Liver (tissue), 9 donors: ENCODE results near the gene PLEKHA5. TPM values are rescaled to one million over a fixed set of nuclear protein-coding genes. Genes with fewer than 3 reads are reported as not detected.

Source experiments
- DNase-seq: peaks from one replicate; pipeline ENCODE4 v3.0.0-alpha.2; 2017; ENCODE audit warnings: low spot score
- H3K27ac ChIP-seq, 2 donors: one replicate each; pipeline ENCODE4 v1.7.0; 2013; ENCODE audit warnings: inconsistent platforms in 2 of 2, low read length in 2 of 2, control low read depth in 1 of 2, low read depth in 1 of 2, mild to moderate bottlenecking in 1 of 2
- H3K27me3 ChIP-seq, 4 donors: one replicate each; pipeline versions ENCODE4 v1.6.1 to v1.7.0; 2013; ENCODE audit warnings: low read length in 3 of 4, inconsistent platforms in 1 of 4, mild to moderate bottlenecking in 1 of 4, moderate library complexity in 1 of 4; ENCODE audit not compliant: control insufficient read depth in 4 of 4, insufficient read depth in 4 of 4
- H3K36me3 ChIP-seq, 4 donors: one replicate each; pipeline versions ENCODE4 v1.6.1 to v1.7.0; 2013; ENCODE audit warnings: low read length in 3 of 4, mild to moderate bottlenecking in 3 of 4, low read depth in 1 of 4, moderate library complexity in 1 of 4; ENCODE audit not compliant: control insufficient read depth in 4 of 4, insufficient read depth in 3 of 4
- H3K4me1 ChIP-seq, 4 donors: one replicate each; pipeline versions ENCODE4 v1.6.1 to v1.7.0; 2013; ENCODE audit warnings: low read length in 3 of 4, mild to moderate bottlenecking in 3 of 4, moderate library complexity in 1 of 4; ENCODE audit not compliant: control insufficient read depth in 4 of 4, insufficient read depth in 4 of 4
- H3K4me3 ChIP-seq, 3 donors: one replicate each; pipeline versions ENCODE4 v1.6.1 to v1.7.0; 2013; ENCODE audit warnings: low read length in 3 of 3, control low read depth in 1 of 3, low read depth in 1 of 3, mild to moderate bottlenecking in 1 of 3
- H3K9ac ChIP-seq, 2 donors: one replicate each; pipeline ENCODE4 v1.7.0; 2013; ENCODE audit warnings: low read length in 2 of 2, mild to moderate bottlenecking in 2 of 2, moderate library complexity in 2 of 2, control low read depth in 1 of 2, low read depth in 1 of 2
- H3K9me3 ChIP-seq, 4 donors: one replicate each; pipeline versions ENCODE4 v1.6.1 to v1.7.0; 2013; ENCODE audit warnings: low read length in 3 of 4; ENCODE audit not compliant: control insufficient read depth in 4 of 4
- CTCF ChIP-seq: fragments of 150-350 bp; IDR thresholded peaks from 2 replicates; pipeline ENCODE4 v1.5.1; 2017; ENCODE audit warnings: improper control_type of control experiment, low read depth, low read length; ENCODE audit not compliant: missing input control
- FOXA1 ChIP-seq: IDR thresholded peaks from 2 replicates; pipeline ENCODE4 v1.6.1; 2016; ENCODE audit warnings: antibody characterized with exemption
- FOXA2 ChIP-seq: IDR thresholded peaks from 2 replicates; pipeline ENCODE4 v1.6.1; 2016; ENCODE audit warnings: antibody characterized with exemption
- GABPA ChIP-seq, 2 donors: IDR thresholded peaks in 1 of 2; conservative IDR thresholded peaks in 1 of 2; 2 replicates each; pipeline ENCODE4 v1.6.1; 2016; ENCODE audit warnings: antibody characterized with exemption in 2 of 2, mild to moderate bottlenecking in 1 of 2, moderate library complexity in 1 of 2
- HNF4A ChIP-seq, 2 donors: conservative IDR thresholded peaks; 2 replicates each; pipeline ENCODE4 v1.6.1; 2016; ENCODE audit warnings: antibody characterized with exemption in 2 of 2, mild to moderate bottlenecking in 2 of 2
- JUND ChIP-seq, 2 donors: IDR thresholded peaks; 2 replicates each; pipeline ENCODE4 v1.6.1; 2016; ENCODE audit warnings: antibody characterized with exemption in 2 of 2
- MAX ChIP-seq: IDR thresholded peaks from 2 replicates; pipeline ENCODE4 v1.6.1; 2016; ENCODE audit warnings: antibody characterized with exemption
- NR2F2 ChIP-seq: IDR thresholded peaks from 2 replicates; pipeline ENCODE4 v1.6.1; 2016; ENCODE audit warnings: antibody characterized with exemption
- REST ChIP-seq: IDR thresholded peaks from 2 replicates; pipeline ENCODE4 v1.6.1; 2016; ENCODE audit warnings: antibody characterized with exemption, mild to moderate bottlenecking
- TAF1 ChIP-seq: conservative IDR thresholded peaks from 2 replicates; pipeline ENCODE4 v1.6.1; 2016; ENCODE audit warnings: antibody characterized with exemption, mild to moderate bottlenecking
- YY1 ChIP-seq: IDR thresholded peaks from 2 replicates; pipeline ENCODE4 v1.6.1; 2016; ENCODE audit warnings: antibody characterized with exemption, mild to moderate bottlenecking
- WGBS: extraction: QIAGEN DNeasy Blood & Tissue Kit; methylation state at CpG from one replicate; pipeline ENCODE4 v1.1.7; 2013; 5-methylcytosine and 5-hydroxymethylcytosine counted together
- polyA plus RNA-seq, 2 donors: library from polyadenylated mRNA; stranded (reverse) in 1 of 2; unstranded in 1 of 2; fragments of 200-250 nt in 1 of 2; fragments of >200 nt in 1 of 2; fragmentation: Nextera tagmentation in 1 of 2; extraction: Ambion mirVana in 1 of 2; gene quantifications; one replicate each; pipeline versions ENCODE4 v1.2.1 to v1.2.3, GENCODE V29; 2013 to 2015
- total RNA-seq, 2 donors: library from RNA; depleted of rRNA; stranded (reverse); fragments of >200 nt; gene quantifications; one replicate each; pipeline ENCODE4 v1.2.3, GENCODE V29; 2014
- donor health status: healthy.
- donor health status: healthy.
- donor health status: healthy.
- donor health status: healthy.
- donor health status: healthy.

The PLEKHA5 gene
- total and polyA plus RNA-seq, 4 donors: 4.6 to 25.5 (median 16.8) TPM

GRCh38 chr12:19199332-19199731 is 69.8 kb downstream of the PLEKHA5 start:
- H3K9ac ChIP-seq: no peak overlapping the region
- no peak for DNase-seq
- H3K9me3 ChIP-seq: no peaks in the 10 kb centered on the region
- 91% methylated on average over 1 of the region's 1 CpG for WGBS
- no peak overlapping the region for H3K4me3 ChIP-seq
- no peaks in the 10 kb centered on the region for H3K27me3 ChIP-seq
- H3K4me1 ChIP-seq: peaks cover 0 to 4% (median 2%) of the 10 kb centered on the region in 4 donors
- TF ChIP-seq JUND (IDR thresholded peaks at IDR 0.05) (no peak), FOXA2 (no peak), HNF4A (conservative IDR thresholded peaks at IDR 0.05) (no peak), GABPA (IDR thresholded peaks at IDR 0.05 in 1 of 2, conservative IDR thresholded peaks at IDR 0.05 in 1 of 2) (no peak), MAX (no peak)
- H3K36me3 ChIP-seq: peaks cover 0 to 2% (median 0%) of the 10 kb centered on the region in 4 donors
- H3K27ac ChIP-seq: no peak overlapping the region

- 86% methylated on average over 1 of the region's 1 CpG for WGBS
- no peak for DNase-seq
- H3K4me3 ChIP-seq: no peak overlapping the region
- no peaks in the 10 kb centered on the region for H3K9me3 ChIP-seq
- H3K9ac ChIP-seq: no peak overlapping the region
- peaks cover 0 to 2% (median 0%) of the 10 kb centered on the region in 4 donors for H3K36me3 ChIP-seq
- peaks cover 0 to 3% (median under 1%) of the 10 kb centered on the region in 4 donors for H3K4me1 ChIP-seq
- H3K27me3 ChIP-seq: no peaks in the 10 kb centered on the region
- TF ChIP-seq NR2F2: no peak
- TF ChIP-seq REST: no peak
- no peak overlapping the region for H3K27ac ChIP-seq
Observed at GRCh38 chr12:19200261-19200660, 70.7 kb downstream of the PLEKHA5 start.

DNA sequence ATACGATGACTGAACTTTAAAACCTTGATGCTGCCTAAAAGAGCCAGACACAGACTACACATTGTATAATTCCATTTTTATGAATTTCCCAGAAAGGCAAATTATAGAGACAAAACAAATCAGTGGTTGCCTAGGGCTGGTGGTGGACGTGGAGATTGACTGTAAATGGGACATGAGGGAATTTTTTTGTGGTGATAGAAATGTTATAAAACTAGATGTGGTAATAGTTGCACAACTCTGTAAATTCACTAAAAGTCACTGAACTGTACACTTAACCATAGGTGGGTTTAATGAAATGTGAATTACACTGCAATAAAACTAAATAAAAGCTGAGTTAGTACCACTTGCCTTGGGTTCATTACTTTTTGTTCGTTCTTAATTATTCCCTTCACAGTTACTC is 72.1 kb downstream of the PLEKHA5 start:
- Histone ChIP-seq H3K4me1 (peaks cover 0 to 3% (median under 1%) of the 10 kb centered on the region in 4 donors), H3K27ac (no peak overlapping the region), H3K27me3 (no peaks in the 10 kb centered on the region), H3K36me3 (peaks cover 0 to 2% (median 0%) of the 10 kb centered on the region in 4 donors), H3K4me3 (no peak overlapping the region), H3K9ac (no peak overlapping the region), H3K9me3 (no peaks in the 10 kb centered on the region)
- DNase-seq: no peak
- 73% methylated on average over 3 of the region's 3 CpGs for WGBS
- TF ChIP-seq TAF1 (no peak), FOXA1 (no peak), CTCF (no peak), FOXA2 (no peak), JUND (IDR thresholded peaks at IDR 0.05) (no peak), YY1 (no peak)
